AG04449 (cell line): ENCODE results near the gene CLEC3A.

Experiments
- CTCF ChIA-PET: fragments of 350-600 bp; formaldehyde crosslinking; extraction: SDS; loops from one replicate; lab custom pipeline; 2021; ENCODE audit warnings: antibody characterized with exemption; lab: Yijun Ruan, JAX
- POLR2A ChIA-PET: fragments of 400-600, 350-600 bp; formaldehyde crosslinking; extraction: SDS; loops from one replicate; lab custom pipeline; 2020; ENCODE audit warnings: antibody characterized with exemption, inconsistent platforms; lab: Yijun Ruan, JAX
- DNase-seq: peaks from one replicate; pipeline ENCODE4 v3.0.0-alpha.2; 2010; ENCODE audit warnings: low read depth, low spot score
- H3K4me3 ChIP-seq: 2 replicates; pipeline ENCODE4 v1.5.1; 2011; ENCODE audit warnings: low read depth, mild to moderate bottlenecking, control low read depth, low read length
- CTCF ChIP-seq: IDR thresholded peaks from one replicate; pipeline ENCODE4 v1.5.1; 2011; ENCODE audit warnings: mild to moderate bottlenecking, moderate library complexity, low read length, control low read depth, inconsistent platforms; ENCODE audit not compliant: insufficient read depth; ENCODE audit errors: missing control alignments

Gene CLEC3A

GRCh38 chr16:78007121-78007520 is 15.2 kb upstream of the CLEC3A start:
- DNase-seq = no peak
- H3K4me3 ChIP-seq = no peak overlapping the region
- ChIA-PET CTCF (interaction anchor here (1.5 kb wide), 1 partner anchor 332 kb away, joined by 5 read pairs; no protein-coding TSS in a partner anchor), POLR2A (no interaction called here)
- TF ChIP-seq CTCF = no peak

DNA sequence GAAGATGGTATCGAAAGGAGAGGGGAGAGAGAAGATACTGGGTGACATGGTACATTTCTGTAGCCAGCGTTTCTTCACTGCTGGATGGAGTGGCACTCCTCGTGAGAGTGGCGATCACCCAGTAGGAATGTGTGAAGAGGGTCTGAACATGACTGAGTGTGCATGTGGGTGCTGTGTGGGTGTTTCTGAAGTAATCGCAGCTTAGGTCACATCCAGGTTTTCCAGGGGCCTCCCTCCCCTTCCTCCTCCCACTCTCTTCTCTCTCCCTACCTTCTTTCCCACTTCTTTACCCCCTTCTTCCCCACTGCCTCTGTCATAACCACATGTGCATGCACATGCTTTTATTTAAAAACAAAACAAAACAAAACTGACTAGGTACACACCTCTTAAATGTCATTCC is 1.8 kb downstream of the CLEC3A start:
- TF ChIP-seq CTCF = no peak
- DNase-seq = no peak
- no peak overlapping the region for H3K4me3 ChIP-seq
- POLR2A ChIA-PET = no interaction called here
- CTCF ChIA-PET = no interaction called here

DNA sequence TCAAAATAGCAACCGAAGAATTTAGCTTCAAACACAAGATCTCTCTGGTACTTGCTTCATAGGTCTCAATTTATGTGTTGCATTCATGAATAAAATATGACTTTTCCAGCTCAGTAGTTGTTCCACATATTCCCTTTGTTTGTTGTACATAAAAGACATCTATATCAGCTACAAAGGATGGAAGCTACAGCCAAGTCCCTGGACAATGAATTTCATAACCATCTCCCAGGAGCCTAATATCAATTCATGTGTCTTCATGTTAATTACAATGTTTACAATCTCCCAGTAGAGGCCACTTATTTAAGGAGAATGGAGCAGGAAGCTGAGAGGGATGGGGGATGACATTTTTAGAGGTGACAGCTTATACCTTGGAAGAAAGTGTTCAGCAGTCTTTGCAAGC is 3.3 kb downstream of the CLEC3A start:
- POLR2A ChIA-PET = no interaction called here
- CTCF ChIA-PET = interaction anchor here (1.4 kb wide), 1 partner anchor 23 kb away, joined by 6 read pairs; no protein-coding TSS in a partner anchor
- H3K4me3 ChIP-seq = no peak overlapping the region
- TF ChIP-seq CTCF = no peak
- DNase-seq = no peak

DNA sequence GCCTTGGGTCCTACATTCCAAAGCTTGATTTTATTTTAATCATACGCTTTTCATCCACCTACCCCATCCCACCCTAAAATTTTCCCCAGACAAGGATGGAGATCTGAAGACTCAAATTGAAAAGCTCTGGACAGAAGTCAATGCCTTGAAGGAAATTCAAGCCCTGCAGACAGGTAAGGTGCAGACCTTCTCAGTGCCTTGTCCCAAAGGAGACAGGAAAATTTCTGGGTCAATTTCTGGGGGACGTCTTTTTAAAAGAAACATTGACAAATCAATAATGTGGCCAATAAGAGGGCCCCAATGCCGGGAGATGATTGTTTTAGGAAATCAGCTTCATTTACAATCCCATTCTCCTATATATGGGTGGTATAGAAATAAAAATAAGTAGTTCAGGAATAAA is 5.7 kb downstream of the CLEC3A start:
- no peak overlapping the region for H3K4me3 ChIP-seq
- ChIA-PET CTCF (interaction anchor here (1.0 kb wide), 1 partner anchor 72 kb away, joined by 3 read pairs; the partner anchor contains the start of gene WWOX), POLR2A (no interaction called here)
- DNase-seq = no peak
- TF ChIP-seq CTCF = no peak

- TF ChIP-seq CTCF = no peak
- no peak overlapping the region for H3K4me3 ChIP-seq
- CTCF ChIA-PET = no interaction called here
- DNase-seq = no peak
- POLR2A ChIA-PET = no interaction called here
Observed at GRCh38 chr16:78034530-78034929, 12.2 kb downstream of the CLEC3A start.

- TF ChIP-seq CTCF = no peak
- no peak for DNase-seq
- ChIA-PET CTCF (no interaction called here), POLR2A (no interaction called here)
- no peak overlapping the region for H3K4me3 ChIP-seq
Observed at GRCh38 chr16:78035012-78035411, 12.7 kb downstream of the CLEC3A start.
